Sigmoid colon (tissue), 7 donors: ENCODE data around the gene EFNA2. TPM values are rescaled to one million over a fixed set of nuclear protein-coding genes. Genes with fewer than 3 reads are reported as not detected.
A peak's percentile ranks its signal among the peaks of the same experiment; 100 is the strongest.

ENCODE experiments used
- DNase-seq: peaks from one replicate; pipeline ENCODE4 v3.0.0-alpha.2; 2019
- H3K27ac ChIP-seq, 4 donors: fragments of 200-600 bp; sonication (generic); one replicate each; pipeline ENCODE4 v1.5.1; 2016 to 2019; ENCODE audit warnings: mild to moderate bottlenecking in 1 of 4
- H3K27me3 ChIP-seq, 3 donors: fragments of 200-600 bp; sonication (generic); one replicate each; pipeline ENCODE4 v1.5.1; 2019; ENCODE audit warnings: mild to moderate bottlenecking in 1 of 3
- H3K36me3 ChIP-seq, 4 donors: fragments of 200-600 bp; sonication (generic); one replicate each; pipeline ENCODE4 v1.5.1; 2016 to 2019
- H3K4me1 ChIP-seq, 4 donors: fragments of 200-600 bp; sonication (generic); one replicate each; pipeline ENCODE4 v1.5.1; 2017 to 2019
- H3K4me3 ChIP-seq, 4 donors: fragments of 200-600 bp; sonication (generic); one replicate each; pipeline ENCODE4 v1.5.1; 2017 to 2019; ENCODE audit warnings: mild to moderate bottlenecking in 2 of 4, moderate library complexity in 1 of 4
- H3K9me3 ChIP-seq, 4 donors: fragments of 200-600 bp in 3 of 4; sonication (generic) in 3 of 4; one replicate each; pipeline versions ENCODE4 v1.5.1 to v1.6.1; 2013 to 2019
- CTCF ChIP-seq, 4 experiments: fragments of 450-650 bp in 3 of 4; fragments of 200-600 bp in 1 of 4; IDR thresholded peaks; one replicate each; pipeline ENCODE4 v1.5.1; 2016 to 2019; ENCODE audit warnings: antibody characterized with exemption in 4 of 4, mild to moderate bottlenecking in 3 of 4, moderate library complexity in 2 of 4
- EP300 ChIP-seq, 4 donors: sonication (generic); formaldehyde crosslinking; IDR thresholded peaks; one replicate each; pipeline ENCODE4 v1.6.1; 2017; ENCODE audit warnings: antibody characterized with exemption in 4 of 4
- POLR2A ChIP-seq, 2 donors: fragments of 450-650 bp; IDR thresholded peaks; one replicate each; pipeline ENCODE4 v1.6.1; 2016; ENCODE audit warnings: antibody characterized with exemption in 2 of 2, mild to moderate bottlenecking in 2 of 2, moderate library complexity in 2 of 2
- POLR2AphosphoS5 ChIP-seq, 4 donors: sonication (generic); formaldehyde crosslinking; IDR thresholded peaks; one replicate each; pipeline ENCODE4 v1.6.1; 2017; ENCODE audit warnings: antibody characterized with exemption in 4 of 4
- whole genome bisulfite sequencing, 2 donors: extraction: QIAGEN DNeasy Blood & Tissue Kit; methylation state at CpG; one replicate each; pipeline ENCODE4 v1.1.7; 2013; 5-methylcytosine and 5-hydroxymethylcytosine counted together
- intact Hi-C: fragments of 100-400 bp; cut with DNase I; formaldehyde crosslinking; loops from one replicate; pipeline ENCODE4 v1.15.1; 2023
- polyA plus RNA-seq, 3 donors: library from polyadenylated mRNA; stranded (reverse); fragments of 200-250 nt; gene quantifications; one replicate each; pipeline ENCODE4 v1.2.3, GENCODE V29; 2013
- total RNA-seq, 4 donors: library from RNA; depleted of rRNA; stranded (reverse); fragments of >200 nt; gene quantifications; one replicate each; pipeline ENCODE4 v1.1.0, GENCODE V29; 2016
- donor health status: healthy with polysubstance abuse.
- donor health status: Bipolar disorder and iron deficiency.
- donor health status: healthy.

The EFNA2 gene
- total and polyA plus RNA-seq, 7 donors, result 23.4 to 40.6 (median 25.2) TPM; not detected in 4

- WGBS, 2 donors, result 88 to 90% methylated on average over 16 of the region's 16 CpGs
- intact Hi-C loops, result no loop called here
- no peak for DNase-seq
- Histone ChIP-seq H3K27me3 (peaks cover 0 to 28% (median 26%) of the 10 kb centered on the region in 3 donors), H3K9me3 (no peaks in the 10 kb centered on the region), H3K27ac (no peak overlapping the region), H3K4me3 (no peak overlapping the region), H3K4me1 (peaks cover 0 to 14% (median 11%) of the 10 kb centered on the region in 4 donors), H3K36me3 (no peaks in the 10 kb centered on the region)
- TF ChIP-seq CTCF (IDR thresholded peaks at IDR 0.05) (no peak), EP300 (IDR thresholded peaks at IDR 0.05) (no peak), POLR2AphosphoS5 (IDR thresholded peaks at IDR 0.05) (no peak), POLR2A (IDR thresholded peaks at IDR 0.05) (no peak)
These were observed 36.7 kb downstream of the EFNA2 start for GRCh38 chr19:1322198-1322981.

- H3K4me3 ChIP-seq, result peak overlapping the region; percentile 10 to 51 (median 36)
- intact Hi-C loops, result no loop called here
- 65 to 81% methylated on average over 12 of the region's 12 CpGs for WGBS, 2 donors
- TF ChIP-seq POLR2A (IDR thresholded peaks at IDR 0.05), result no peak
- TF ChIP-seq CTCF (IDR thresholded peaks at IDR 0.05), result no peak
- TF ChIP-seq POLR2AphosphoS5 (IDR thresholded peaks at IDR 0.05), result no peak
- TF ChIP-seq EP300 (IDR thresholded peaks at IDR 0.05), result no peak
- no peaks in the 10 kb centered on the region for H3K9me3 ChIP-seq
- peaks cover 0 to 14% (median 11%) of the 10 kb centered on the region in 4 donors for H3K4me1 ChIP-seq
- DNase-seq, result no peak
- peak overlapping the region in 1 of 4 donors; percentile 51 for H3K27ac ChIP-seq
- H3K27me3 ChIP-seq, result peaks cover 0 to 23% (median 13%) of the 10 kb centered on the region in 3 donors
- H3K36me3 ChIP-seq, result no peaks in the 10 kb centered on the region
These were observed 38.7 kb downstream of the EFNA2 start for GRCh38 chr19:1324249-1324805.

GRCh38 chr19:1324806-1325567 is 39.3 kb downstream of the EFNA2 start:
- Histone ChIP-seq H3K27me3 (peaks cover 0 to 23% (median 13%) of the 10 kb centered on the region in 3 donors), H3K4me3 (peak overlapping the region; percentile 10 to 51 (median 36)), H3K4me1 (peaks cover 0 to 14% (median 11%) of the 10 kb centered on the region in 4 donors), H3K9me3 (no peaks in the 10 kb centered on the region), H3K36me3 (no peaks in the 10 kb centered on the region), H3K27ac (peak overlapping the region in 2 of 4 donors; percentile 20 to 51)
- intact Hi-C loops, result no loop called here
- 2 to 3% methylated on average over 66 of the region's 66 CpGs for WGBS, 2 donors
- peak; percentile 81 for DNase-seq
- TF ChIP-seq POLR2AphosphoS5 (IDR thresholded peaks at IDR 0.05), result no peak
- no peak for TF ChIP-seq CTCF (IDR thresholded peaks at IDR 0.05)
- TF ChIP-seq POLR2A (IDR thresholded peaks at IDR 0.05), result no peak
- no peak for TF ChIP-seq EP300 (IDR thresholded peaks at IDR 0.05)

GRCh38 chr19:1325568-1326294 is 40.1 kb downstream of the EFNA2 start:
- Histone ChIP-seq H3K4me3 (peak overlapping the region; percentile 10 to 51 (median 36)), H3K4me1 (peaks cover 0 to 14% (median 11%) of the 10 kb centered on the region in 4 donors), H3K9me3 (no peaks in the 10 kb centered on the region), H3K36me3 (no peaks in the 10 kb centered on the region), H3K27ac (peak overlapping the region in 2 of 4 donors; percentile 20 to 51), H3K27me3 (peaks cover 0 to 26% (median 13%) of the 10 kb centered on the region in 3 donors)
- intact Hi-C loops, result no loop called here
- TF ChIP-seq CTCF (IDR thresholded peaks at IDR 0.05) (no peak), POLR2A (IDR thresholded peaks at IDR 0.05) (no peak), EP300 (IDR thresholded peaks at IDR 0.05) (no peak), POLR2AphosphoS5 (IDR thresholded peaks at IDR 0.05) (no peak)
- no peak for DNase-seq
- 41 to 83% methylated on average over 38 of the region's 38 CpGs for WGBS, 2 donors
